SU-DHL-6 (cell line): ENCODE results near the gene DHFR.

Experiments used
- H2AFZ ChIP-seq: fragments of 200-600 bp; sonication (generic); 2 replicates; pipeline ENCODE4 v1.6.1; 2014; ENCODE audit warnings: low read depth, mild to moderate bottlenecking, moderate library complexity, mixed read lengths, antibody characterized with exemption, low read length; ENCODE audit not compliant: severe bottlenecking
- H3F3A ChIP-seq: fragments of 200-600 bp; shearing (Covaris generic); 2 replicates; pipeline ENCODE4 v1.6.0; 2016; ENCODE audit warnings: antibody characterized with exemption, mild to moderate bottlenecking; ENCODE audit not compliant: insufficient read depth
- H3K27ac ChIP-seq: fragments of 200-600 bp; sonication (generic); 2 replicates; pipeline ENCODE4 v1.5.1; 2016; ENCODE audit warnings: low read depth, mild to moderate bottlenecking, low read length, moderate library complexity, mixed read lengths
- H3K27me3 ChIP-seq: fragments of 200-600 bp; sonication (generic), shearing (Covaris generic); 2 replicates; pipeline ENCODE4 v1.6.0; 2014; ENCODE audit warnings: mild to moderate bottlenecking, low read length
- H3K36me3 ChIP-seq: fragments of 200-600 bp; sonication (generic); 2 replicates; pipeline ENCODE4 v1.6.1; 2014; ENCODE audit warnings: mild to moderate bottlenecking, low read length, mixed read lengths
- H3K4me2 ChIP-seq: fragments of 300-600, 200-600 bp; shearing (Covaris generic), sonication (generic); 2 replicates; pipeline ENCODE4 v1.6.0; 2014; ENCODE audit warnings: low read length, low read depth, mild to moderate bottlenecking; ENCODE audit not compliant: poor library complexity, severe bottlenecking
- H3K4me3 ChIP-seq: fragments of 200-600 bp; sonication (generic); 2 replicates; pipeline ENCODE4 v1.5.1; 2014; ENCODE audit warnings: antibody characterized with exemption, low read length, mild to moderate bottlenecking, mixed read lengths; ENCODE audit not compliant: insufficient read depth, poor library complexity, severe bottlenecking
- H3K79me2 ChIP-seq: fragments of 200-600 bp; sonication (generic); 2 replicates; pipeline ENCODE4 v1.6.1; 2014; ENCODE audit warnings: mild to moderate bottlenecking, low read length, moderate library complexity; ENCODE audit not compliant: insufficient read depth
- H3K9ac ChIP-seq: fragments of 200-600 bp; sonication (generic); 2 replicates; pipeline ENCODE4 v1.7.0; 2014; ENCODE audit warnings: mild to moderate bottlenecking, low read length
- H3K9me2 ChIP-seq: fragments of 200-600 bp; sonication (generic); replicated peaks from 2 replicates; pipeline ENCODE4 v1.6.1; 2014; ENCODE audit warnings: low read length; ENCODE audit not compliant: insufficient read depth
- H3K9me3 ChIP-seq: fragments of 200-600 bp; sonication (generic); 2 replicates; pipeline ENCODE4 v1.6.1; 2014; ENCODE audit warnings: low read length, mixed read lengths; ENCODE audit not compliant: insufficient read depth
- H4K20me1 ChIP-seq: fragments of 200-600 bp; sonication (generic); 2 replicates; pipeline ENCODE4 v1.6.1; 2014; ENCODE audit warnings: low read depth, mild to moderate bottlenecking, antibody characterized with exemption, low read length, moderate library complexity, mixed read lengths
- EZH2phosphoT487 ChIP-seq: fragments of 200-600 bp; sonication (generic), shearing (Covaris generic); conservative IDR thresholded peaks from 2 replicates; pipeline ENCODE4 v1.6.1; 2018; ENCODE audit warnings: mild to moderate bottlenecking, antibody characterized with exemption, low read length, moderate library complexity, mixed read lengths
- TF ChIP-seq, protein P1 (sequence below): fragments of 200-600 bp; sonication (generic); IDR thresholded peaks from one replicate; pipeline ENCODE4 v1.5.1; 2017; ENCODE audit warnings: antibody characterized with exemption, mild to moderate bottlenecking, low read length, moderate library complexity; ENCODE audit not compliant: insufficient read depth, poor library complexity, severe bottlenecking

Gene DHFR

DNA sequence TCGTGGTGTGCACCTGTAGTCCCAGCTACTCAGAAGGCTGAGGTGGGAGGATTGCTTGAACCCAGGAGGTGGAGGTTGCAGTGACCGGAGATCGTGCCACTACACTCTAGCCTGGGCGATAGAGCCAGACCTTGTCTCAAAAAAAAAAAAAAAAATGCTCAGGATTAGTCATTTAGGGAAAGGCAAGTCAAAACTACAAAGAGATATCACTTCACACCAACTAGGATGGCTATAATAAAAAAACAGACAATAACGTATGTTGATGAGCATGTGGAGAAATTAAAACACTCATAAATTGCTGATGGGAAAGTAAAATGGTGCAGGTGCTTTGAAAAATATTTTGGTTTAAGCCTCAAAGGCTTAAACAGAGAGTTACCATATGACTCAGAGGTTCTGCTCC, 78.4 kb downstream of the DHFR start:
- no peaks in the 10 kb centered on the region for H3K9me3 ChIP-seq
- H3K27me3 ChIP-seq: no peaks in the 10 kb centered on the region
- no peak overlapping the region for H3K4me2 ChIP-seq
- H3K4me3 ChIP-seq: no peak overlapping the region
- H3F3A ChIP-seq: no peaks in the 10 kb centered on the region
- no peak overlapping the region for H3K9ac ChIP-seq
- H2AFZ ChIP-seq: no peak overlapping the region
- H3K27ac ChIP-seq: no peak overlapping the region
- H3K79me2 ChIP-seq: no peaks in the 10 kb centered on the region
- H3K9me2 ChIP-seq: no peaks in the 10 kb centered on the region
- no peaks in the 10 kb centered on the region for H3K36me3 ChIP-seq
- H4K20me1 ChIP-seq: no peaks in the 10 kb centered on the region
- TF ChIP-seq, protein P1, sequence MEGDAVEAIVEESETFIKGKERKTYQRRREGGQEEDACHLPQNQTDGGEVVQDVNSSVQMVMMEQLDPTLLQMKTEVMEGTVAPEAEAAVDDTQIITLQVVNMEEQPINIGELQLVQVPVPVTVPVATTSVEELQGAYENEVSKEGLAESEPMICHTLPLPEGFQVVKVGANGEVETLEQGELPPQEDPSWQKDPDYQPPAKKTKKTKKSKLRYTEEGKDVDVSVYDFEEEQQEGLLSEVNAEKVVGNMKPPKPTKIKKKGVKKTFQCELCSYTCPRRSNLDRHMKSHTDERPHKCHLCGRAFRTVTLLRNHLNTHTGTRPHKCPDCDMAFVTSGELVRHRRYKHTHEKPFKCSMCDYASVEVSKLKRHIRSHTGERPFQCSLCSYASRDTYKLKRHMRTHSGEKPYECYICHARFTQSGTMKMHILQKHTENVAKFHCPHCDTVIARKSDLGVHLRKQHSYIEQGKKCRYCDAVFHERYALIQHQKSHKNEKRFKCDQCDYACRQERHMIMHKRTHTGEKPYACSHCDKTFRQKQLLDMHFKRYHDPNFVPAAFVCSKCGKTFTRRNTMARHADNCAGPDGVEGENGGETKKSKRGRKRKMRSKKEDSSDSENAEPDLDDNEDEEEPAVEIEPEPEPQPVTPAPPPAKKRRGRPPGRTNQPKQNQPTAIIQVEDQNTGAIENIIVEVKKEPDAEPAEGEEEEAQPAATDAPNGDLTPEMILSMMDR: no peak
- no peak for TF ChIP-seq EZH2phosphoT487
